GM12891 (cell line): ENCODE measurements around the gene GALK1.

Source experiments
- PAX5 ChIP-seq: IDR thresholded peaks from 2 replicates; pipeline ENCODE4 v1.6.1; 2011; ENCODE audit warnings: low read length, moderate library complexity, mild to moderate bottlenecking; ENCODE audit not compliant: insufficient read depth, severe bottlenecking
- POLR2A ChIP-seq: IDR thresholded peaks from 2 replicates; pipeline ENCODE4 v1.6.1; 2011; ENCODE audit warnings: low read depth, low read length, control low read depth
- POLR2AphosphoS5 ChIP-seq: IDR thresholded peaks from 2 replicates; pipeline ENCODE4 v1.6.1; 2011; ENCODE audit warnings: low read depth, low read length, control low read depth
- SPI1 ChIP-seq: IDR thresholded peaks from 2 replicates; pipeline ENCODE4 v1.6.1; 2011; ENCODE audit warnings: low read depth, low read length, control low read depth
- TAF1 ChIP-seq: IDR thresholded peaks from 2 replicates; pipeline ENCODE4 v1.6.1; 2011; ENCODE audit warnings: low read depth, low read length, control low read depth

- no peak for TF ChIP-seq POLR2AphosphoS5
- TF ChIP-seq SPI1, result no peak
- no peak for TF ChIP-seq POLR2A
- no peak for TF ChIP-seq TAF1
- TF ChIP-seq PAX5, result no peak
These were observed 15.2 kb upstream of the GALK1 start for GRCh38 chr17:75779987-75780889.
